ENCODE measurements around the gene PLK3. TPM values are rescaled to one million over a fixed set of nuclear protein-coding genes. Genes with fewer than 3 reads are reported as not detected.
A peak's percentile ranks its signal among the peaks of the same experiment; 100 is the strongest.
"Not testable (repeated sequence)": the region's sequence is repeated elsewhere in the genome, so short reads cannot be mapped to it uniquely, and the experiment has no call there.

PLK3 gene
- polyA plus RNA-seq, 3 donors, result 6.2 to 10.1 (median 7.7) TPM

- peak; percentile 94 for DNase-seq
These were observed 7.3 kb downstream of the PLK3 start for GRCh38 chr1:44807364-44808062.

- DNase-seq, result peak; percentile 90
These were observed 8.1 kb downstream of the PLK3 start, which contains the start of gene BTBD19 for GRCh38 chr1:44808063-44808937. TSS of gene BTBD19 (plus strand) at chr1:44808523. CDS start at chr1:44808821, 298 bp downstream.

- DNase-seq, result peak; percentile 31
These were observed 9.1 kb downstream of the PLK3 start for GRCh38 chr1:44808938-44809917.

- DNase-seq, result no peak
These were observed 10.1 kb downstream of the PLK3 start for GRCh38 chr1:44810101-44810761.

- DNase-seq, result not testable (repeated sequence)
These were observed 10.6 kb downstream of the PLK3 start for GRCh38 chr1:44810762-44811105.

GRCh38 chr1:44811234-44811633, 11.1 kb downstream of the PLK3 start:
- DNase-seq, result no peak

GRCh38 chr1:44812822-44813543, 12.8 kb downstream of the PLK3 start:
- DNase-seq, result no peak

GRCh38 chr1:44815926-44816325, 15.7 kb downstream of the PLK3 start:
- DNase-seq, result not testable (repeated sequence)

GRCh38 chr1:44817307-44817706, 17.1 kb downstream of the PLK3 start:
- no peak for DNase-seq

- no peak for DNase-seq
These were observed 17.8 kb downstream of the PLK3 start for GRCh38 chr1:44817771-44818495.

- no peak for DNase-seq
These were observed 19.0 kb downstream of the PLK3 start for GRCh38 chr1:44819196-44819607.

- DNase-seq, result peak; percentile 88
These were observed 19.6 kb downstream of the PLK3 start for GRCh38 chr1:44819608-44820327.

- no peak for DNase-seq
These were observed 20.4 kb downstream of the PLK3 start for GRCh38 chr1:44820328-44821239.

- no peak for DNase-seq
These were observed 21.1 kb downstream of the PLK3 start for GRCh38 chr1:44821240-44821715.

GRCh38 chr1:44822131-44822701, 22.0 kb downstream of the PLK3 start:
- no peak for DNase-seq

- no peak for DNase-seq
These were observed 22.8 kb downstream of the PLK3 start for GRCh38 chr1:44822981-44823451.

GRCh38 chr1:44824392-44824791, 24.2 kb downstream of the PLK3 start:
- not testable (repeated sequence) for DNase-seq

Measured in renal pelvis (tissue), 4 donors.